Loucy (cell line): ENCODE data around the gene PAK3.

Source experiments
- H2AFZ ChIP-seq: fragments of 200-600 bp; sonication (generic); 2 replicates; pipeline ENCODE4 v1.6.0; 2016; ENCODE audit warnings: antibody characterized with exemption, mild to moderate bottlenecking, low read length, moderate library complexity
- H3F3A ChIP-seq: fragments of 200-600 bp; 2 replicates; pipeline ENCODE4 v1.6.0; 2016; ENCODE audit warnings: antibody characterized with exemption, low read depth, mild to moderate bottlenecking
- H3K27me3 ChIP-seq: fragments of 200-600 bp; sonication (generic); 2 replicates; pipeline ENCODE4 v1.6.1; 2014; ENCODE audit warnings: low read length, mild to moderate bottlenecking; ENCODE audit not compliant: insufficient read depth, poor library complexity, severe bottlenecking
- H3K36me3 ChIP-seq: fragments of 200-600 bp; sonication (generic); 2 replicates; pipeline ENCODE4 v1.6.1; 2016; ENCODE audit warnings: low read length; ENCODE audit not compliant: insufficient read depth
- H3K4me1 ChIP-seq: fragments of 200-600 bp; sonication (generic); 2 replicates; pipeline ENCODE4 v1.5.1; 2014; ENCODE audit warnings: low read length, mild to moderate bottlenecking; ENCODE audit not compliant: insufficient read depth, poor library complexity, severe bottlenecking
- H3K4me2 ChIP-seq: fragments of 200-600 bp; sonication (generic); 2 replicates; pipeline ENCODE4 v1.6.0; 2014; ENCODE audit warnings: antibody characterized with exemption, low read length, low read depth, mild to moderate bottlenecking; ENCODE audit not compliant: poor library complexity, severe bottlenecking
- H3K4me3 ChIP-seq: fragments of 200-600 bp; sonication (generic); 2 replicates; pipeline ENCODE4 v1.5.1; 2014; ENCODE audit warnings: low read length, mild to moderate bottlenecking, mixed read lengths; ENCODE audit not compliant: poor library complexity, severe bottlenecking
- H3K79me2 ChIP-seq: fragments of 200-600 bp; sonication (generic); 2 replicates; pipeline ENCODE4 v1.6.1; 2014; ENCODE audit warnings: low read length; ENCODE audit not compliant: insufficient read depth
- H3K9ac ChIP-seq: fragments of 200-600 bp; sonication (generic); 2 replicates; pipeline ENCODE4 v1.6.0; 2014; ENCODE audit warnings: mild to moderate bottlenecking, low read depth, low read length, moderate library complexity; ENCODE audit not compliant: poor library complexity, severe bottlenecking
- H3K9me2 ChIP-seq: fragments of 200-600 bp; sonication (generic); replicated peaks from 2 replicates; pipeline ENCODE4 v1.6.1; 2016; ENCODE audit warnings: low read depth, low read length, mixed read lengths
- H3K9me3 ChIP-seq: fragments of 200-600 bp; sonication (generic); 2 replicates; pipeline ENCODE4 v1.6.1; 2014; ENCODE audit warnings: mild to moderate bottlenecking, antibody characterized with exemption, low read length, low read depth; ENCODE audit not compliant: insufficient read depth
- H4K20me1 ChIP-seq: fragments of 200-600 bp; sonication (generic); 2 replicates; pipeline ENCODE4 v1.6.0; 2014; ENCODE audit warnings: antibody characterized with exemption, low read length, mild to moderate bottlenecking; ENCODE audit not compliant: insufficient read depth, poor library complexity, severe bottlenecking
- EZH2phosphoT487 ChIP-seq: fragments of 200-600 bp; IDR thresholded peaks from 2 replicates; pipeline ENCODE4 v1.6.1; 2018; ENCODE audit warnings: antibody characterized with exemption, mild to moderate bottlenecking, moderate library complexity, borderline replicate concordance
- TF ChIP-seq, protein P1 (sequence below): fragments of 200-600 bp; sonication (generic); conservative IDR thresholded peaks from 2 replicates; pipeline ENCODE4 v1.5.1; 2014; ENCODE audit warnings: mild to moderate bottlenecking, antibody characterized with exemption, low read length

The PAK3 gene

DNA sequence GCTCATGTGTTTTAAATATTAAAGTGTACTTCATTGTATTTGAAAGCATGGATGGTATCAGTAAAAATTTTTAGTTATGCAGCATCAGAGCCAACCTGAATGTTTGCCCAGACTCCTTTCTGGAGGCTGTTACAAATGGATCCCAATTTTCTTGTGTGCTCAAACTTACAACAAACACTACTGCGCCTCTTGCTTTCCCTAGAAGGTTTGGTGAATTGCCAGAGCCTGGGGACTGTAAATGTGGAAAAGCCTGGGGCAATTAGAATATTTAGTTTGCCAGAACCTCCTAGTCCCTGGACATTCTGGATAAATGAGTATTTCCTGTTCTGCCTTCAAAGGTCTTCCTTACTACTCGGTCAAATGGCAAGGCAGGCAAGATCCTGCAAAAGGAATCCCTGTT, 169.5 kb downstream of the PAK3 start:
- H3K4me2 ChIP-seq = no peak overlapping the region
- no peaks in the 10 kb centered on the region for H3K27me3 ChIP-seq
- H3K9me3 ChIP-seq = no peaks in the 10 kb centered on the region
- H3K4me3 ChIP-seq = no peak overlapping the region
- no peak overlapping the region for H2AFZ ChIP-seq
- H3K9me2 ChIP-seq = no peaks in the 10 kb centered on the region
- no peaks in the 10 kb centered on the region for H4K20me1 ChIP-seq
- H3K4me1 ChIP-seq = no peaks in the 10 kb centered on the region
- H3K79me2 ChIP-seq = no peaks in the 10 kb centered on the region
- no peak overlapping the region for H3K9ac ChIP-seq
- H3K36me3 ChIP-seq = no peaks in the 10 kb centered on the region
- H3F3A ChIP-seq = no peaks in the 10 kb centered on the region
- TF ChIP-seq, protein P1, sequence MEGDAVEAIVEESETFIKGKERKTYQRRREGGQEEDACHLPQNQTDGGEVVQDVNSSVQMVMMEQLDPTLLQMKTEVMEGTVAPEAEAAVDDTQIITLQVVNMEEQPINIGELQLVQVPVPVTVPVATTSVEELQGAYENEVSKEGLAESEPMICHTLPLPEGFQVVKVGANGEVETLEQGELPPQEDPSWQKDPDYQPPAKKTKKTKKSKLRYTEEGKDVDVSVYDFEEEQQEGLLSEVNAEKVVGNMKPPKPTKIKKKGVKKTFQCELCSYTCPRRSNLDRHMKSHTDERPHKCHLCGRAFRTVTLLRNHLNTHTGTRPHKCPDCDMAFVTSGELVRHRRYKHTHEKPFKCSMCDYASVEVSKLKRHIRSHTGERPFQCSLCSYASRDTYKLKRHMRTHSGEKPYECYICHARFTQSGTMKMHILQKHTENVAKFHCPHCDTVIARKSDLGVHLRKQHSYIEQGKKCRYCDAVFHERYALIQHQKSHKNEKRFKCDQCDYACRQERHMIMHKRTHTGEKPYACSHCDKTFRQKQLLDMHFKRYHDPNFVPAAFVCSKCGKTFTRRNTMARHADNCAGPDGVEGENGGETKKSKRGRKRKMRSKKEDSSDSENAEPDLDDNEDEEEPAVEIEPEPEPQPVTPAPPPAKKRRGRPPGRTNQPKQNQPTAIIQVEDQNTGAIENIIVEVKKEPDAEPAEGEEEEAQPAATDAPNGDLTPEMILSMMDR = no peak
- TF ChIP-seq EZH2phosphoT487 = no peak

DNA sequence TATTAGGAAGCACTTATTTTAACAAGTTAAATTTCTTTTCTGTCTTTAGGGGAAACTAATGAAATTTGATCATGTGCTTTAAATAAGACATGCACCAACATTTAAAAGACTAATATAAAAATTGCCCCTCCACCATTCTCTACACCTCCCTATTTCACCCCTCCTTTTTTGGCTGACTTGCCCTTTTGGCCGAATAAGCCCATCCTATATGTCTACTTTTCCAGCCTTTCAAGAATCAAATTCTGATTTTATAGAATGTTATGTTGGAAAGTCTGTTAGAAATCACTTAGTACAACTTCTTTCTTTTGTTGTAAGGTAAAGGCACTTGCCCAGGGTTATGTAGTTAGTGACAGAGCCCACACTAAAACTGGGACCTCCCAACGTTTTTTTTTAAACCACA, 172.5 kb downstream of the PAK3 start:
- Histone ChIP-seq H2AFZ (no peak overlapping the region), H3K9ac (no peak overlapping the region), H3K36me3 (no peaks in the 10 kb centered on the region), H3K9me2 (no peaks in the 10 kb centered on the region), H3K27me3 (no peaks in the 10 kb centered on the region), H4K20me1 (no peaks in the 10 kb centered on the region), H3K79me2 (no peaks in the 10 kb centered on the region), H3K9me3 (no peaks in the 10 kb centered on the region), H3K4me3 (no peak overlapping the region), H3K4me1 (no peaks in the 10 kb centered on the region), H3F3A (no peaks in the 10 kb centered on the region), H3K4me2 (no peak overlapping the region)
- TF ChIP-seq EZH2phosphoT487 = no peak
- TF ChIP-seq, protein P1 = no peak

DNA sequence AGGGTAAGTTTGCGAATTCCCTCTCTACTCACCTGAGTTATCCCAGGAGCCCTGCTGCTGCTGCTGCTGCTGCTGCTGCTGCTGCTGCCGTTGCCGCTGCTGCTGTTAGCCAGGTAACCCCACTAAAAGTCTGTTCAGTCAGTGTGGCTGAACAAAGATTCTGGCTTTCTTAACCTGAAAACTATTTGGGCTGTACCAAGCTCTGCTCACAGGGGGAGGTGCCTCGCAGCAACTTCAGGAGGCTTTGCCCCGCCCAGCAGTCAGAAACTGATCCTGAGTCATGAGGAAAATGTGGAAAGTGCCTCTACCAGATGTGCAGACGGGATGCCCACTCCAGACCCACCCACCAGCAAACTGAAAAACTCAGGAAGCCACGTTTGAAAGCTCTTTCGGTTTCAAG, 174.3 kb downstream of the PAK3 start, which contains the start of gene CAPN6:
CAPN6 (minus strand) TSS at position 145 of the 400 bp plus-strand sequence. CDS start 6,547 bp downstream, outside the sequence.
- H3K4me1 ChIP-seq = no peaks in the 10 kb centered on the region

More for the DNA sequence above, 174.3 kb downstream of the PAK3 start, which contains the start of gene CAPN6:
- H3F3A ChIP-seq = no peaks in the 10 kb centered on the region
- H3K27me3 ChIP-seq = no peaks in the 10 kb centered on the region
- no peak within 1 kb of the TSS for H3K9ac ChIP-seq
- H3K9me3 ChIP-seq = no peaks in the 10 kb centered on the region
- no peak within 1 kb of the TSS for H2AFZ ChIP-seq
- no peaks in the 10 kb centered on the region for H4K20me1 ChIP-seq
- TF ChIP-seq, protein P1 = no peak
- no peak for TF ChIP-seq EZH2phosphoT487
- no peaks in the 10 kb centered on the region for H3K79me2 ChIP-seq
- no peaks in the 10 kb centered on the region for H3K9me2 ChIP-seq
- no peaks in the 10 kb centered on the region for H3K36me3 ChIP-seq
- H3K4me3 ChIP-seq = no peak within 1 kb of the TSS
- no peak within 1 kb of the TSS for H3K4me2 ChIP-seq
